Hypothalamus (tissue), 51 donors: Measurements from ENCODE around the gene CCR4.
"Not testable (repeated sequence)": the region's sequence is repeated elsewhere in the genome, so short reads cannot be mapped to it uniquely, and the experiment has no call there.

Source experiments
- DNase-seq, 51 donors: peaks; one replicate each; lab custom pipeline; 2025; lab: John Stamatoyannopoulos, UW

Gene CCR4

GRCh38 chr3:32950516-32950915 lies 928 bp upstream of the CCR4 start:
- DNase-seq, result no peak

GRCh38 chr3:32952369-32953077 lies 1.1 kb downstream of the CCR4 start:
- no peak for DNase-seq

DNA sequence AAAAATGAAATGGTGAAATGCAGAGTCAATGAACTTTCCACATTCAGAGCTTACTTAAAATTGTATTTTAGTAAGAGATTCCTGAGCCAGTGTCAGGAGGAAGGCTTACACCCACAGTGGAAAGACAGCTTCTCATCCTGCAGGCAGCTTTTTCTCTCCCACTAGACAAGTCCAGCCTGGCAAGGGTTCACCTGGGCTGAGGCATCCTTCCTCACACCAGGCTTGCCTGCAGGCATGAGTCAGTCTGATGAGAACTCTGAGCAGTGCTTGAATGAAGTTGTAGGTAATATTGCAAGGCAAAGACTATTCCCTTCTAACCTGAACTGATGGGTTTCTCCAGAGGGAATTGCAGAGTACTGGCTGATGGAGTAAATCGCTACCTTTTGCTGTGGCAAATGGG lies 3.1 kb downstream of the CCR4 start:
- no peak for DNase-seq

GRCh38 chr3:32956750-32957570 lies 5.5 kb downstream of the CCR4 start:
- no peak for DNase-seq

GRCh38 chr3:32958509-32958908 lies 7.1 kb downstream of the CCR4 start:
- DNase-seq, result no peak

DNA sequence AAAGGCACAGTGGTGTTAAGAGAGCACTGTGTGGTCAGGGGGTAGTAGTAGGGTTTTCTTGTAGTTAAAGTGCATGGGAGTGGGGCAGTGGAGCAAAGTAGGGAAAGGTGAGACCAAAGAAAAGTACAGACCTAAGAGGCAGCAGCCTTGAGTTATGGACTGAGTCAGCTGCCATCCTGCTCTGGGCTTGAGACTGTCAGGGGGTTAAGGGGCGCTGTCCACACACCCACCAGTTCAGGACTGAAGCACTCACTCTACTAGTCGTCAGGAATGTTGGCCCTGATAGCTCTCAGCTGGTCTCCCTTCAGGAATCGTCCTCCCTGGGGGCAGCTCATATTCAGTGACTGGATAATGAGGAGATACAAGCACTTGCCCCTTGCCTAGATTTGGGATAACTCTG lies 7.9 kb downstream of the CCR4 start:
- no peak for DNase-seq

GRCh38 chr3:32960404-32961170 lies 9.1 kb downstream of the CCR4 start:
- DNase-seq, result no peak

- DNase-seq, result no peak
Observed at GRCh38 chr3:32961189-32961715, 9.8 kb downstream of the CCR4 start.

GRCh38 chr3:32963871-32964270 lies 12.4 kb downstream of the CCR4 start:
- DNase-seq, result no peak

DNA sequence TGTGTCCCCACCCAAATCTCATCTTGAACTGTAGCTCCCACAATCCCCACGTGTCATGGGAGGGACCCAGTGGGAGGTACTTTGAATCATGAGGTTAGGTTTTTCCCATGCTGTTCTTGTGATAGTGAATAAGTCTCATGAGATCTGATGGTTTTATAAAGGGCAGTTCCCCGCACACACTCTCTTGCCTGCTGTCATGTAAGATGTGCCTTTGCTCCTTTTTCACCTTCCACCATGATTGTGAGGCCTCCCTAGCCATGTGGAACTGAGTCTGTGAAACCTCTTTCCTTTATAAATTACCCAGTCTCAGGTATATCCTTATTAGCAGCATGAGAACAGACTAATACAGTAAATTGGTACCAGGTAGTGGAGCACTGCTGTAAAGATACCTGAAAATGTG lies 13.3 kb downstream of the CCR4 start:
- DNase-seq, result not testable (repeated sequence)

- not testable (repeated sequence) for DNase-seq
Observed at GRCh38 chr3:32965617-32966213, 14.3 kb downstream of the CCR4 start.

DNA sequence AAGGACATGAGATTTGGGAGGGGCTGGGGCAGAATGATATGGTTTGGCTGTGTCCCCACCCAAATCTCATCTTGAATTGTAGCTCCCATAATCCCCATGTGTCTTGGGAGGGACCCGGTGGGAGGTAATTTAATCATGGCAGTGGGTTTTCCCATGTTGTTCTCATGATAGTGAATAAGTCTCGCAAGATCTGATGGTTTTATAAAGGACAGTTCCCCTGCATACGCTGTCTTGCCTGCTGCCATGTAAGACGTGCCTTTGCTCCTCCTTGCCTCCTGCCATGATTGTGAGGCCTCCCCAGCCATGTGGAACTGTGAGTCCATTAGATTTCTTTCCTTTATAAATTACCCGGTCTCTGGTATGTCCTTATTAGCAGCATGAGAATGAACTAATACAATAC lies 15.2 kb downstream of the CCR4 start:
- not testable (repeated sequence) for DNase-seq

GRCh38 chr3:32968166-32968919 lies 16.9 kb downstream of the CCR4 start:
- DNase-seq, result no peak

DNA sequence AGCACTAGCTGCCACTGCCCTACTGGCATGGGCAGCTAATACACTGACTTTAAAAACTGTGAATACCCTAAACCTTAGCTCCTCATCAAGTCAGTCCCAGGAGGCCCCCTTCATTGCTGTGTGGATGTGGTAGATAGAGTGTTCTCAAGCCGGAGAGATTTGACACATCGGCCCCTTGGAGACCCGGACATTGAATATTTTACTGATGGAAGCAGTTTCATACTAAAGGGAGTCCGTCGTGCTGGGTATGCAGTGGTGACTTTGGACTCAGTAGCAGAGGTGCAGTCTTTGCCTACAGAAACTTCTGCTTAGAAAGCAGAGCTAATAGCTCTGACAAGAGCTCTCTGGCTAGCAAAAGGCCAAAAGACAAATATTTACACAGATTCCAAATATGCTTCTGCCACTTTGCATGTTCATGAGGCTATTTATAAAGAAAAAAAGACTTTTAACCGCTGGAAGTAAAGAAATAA lies 17.5 kb downstream of the CCR4 start:
- no peak for DNase-seq

DNA sequence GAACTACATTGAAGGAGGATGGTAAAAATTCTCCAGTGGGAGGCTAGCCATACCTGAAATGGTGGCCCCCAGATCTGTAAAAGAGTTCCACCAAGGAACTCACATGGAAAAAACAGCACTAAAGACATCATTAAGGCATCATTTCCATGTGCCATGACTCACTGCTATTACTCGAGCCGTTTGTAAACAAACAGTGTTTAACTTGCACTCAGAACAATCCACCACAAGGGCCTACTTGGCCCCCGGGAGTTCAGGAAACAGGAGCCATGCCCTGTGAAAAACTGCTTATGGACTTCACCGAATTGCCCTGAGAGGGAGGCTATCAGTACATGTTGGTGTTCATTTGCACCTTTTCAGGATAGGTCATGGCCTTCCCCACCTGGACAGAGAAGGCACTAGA lies 18.2 kb downstream of the CCR4 start:
- no peak for DNase-seq

DNA sequence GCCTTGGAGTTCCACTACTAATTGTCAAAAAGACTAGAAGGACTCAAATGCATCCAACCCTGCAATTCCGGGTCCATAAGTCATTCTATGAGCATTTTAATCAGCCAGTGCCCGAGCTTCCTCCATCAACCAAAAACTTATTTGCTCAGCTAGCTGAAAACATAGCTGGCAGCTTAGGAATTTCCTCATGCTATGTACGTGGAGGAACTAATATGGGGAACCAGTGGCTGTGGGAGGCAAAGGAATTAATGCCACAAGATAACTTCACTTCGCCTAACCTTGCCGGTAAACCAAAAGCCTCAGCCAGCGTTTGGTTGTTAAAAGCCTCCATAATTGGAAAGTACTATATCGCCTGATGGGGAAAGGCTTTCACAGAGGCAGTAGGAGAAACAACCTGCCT lies 19.8 kb downstream of the CCR4 start:
- DNase-seq, result not testable (repeated sequence)

DNA sequence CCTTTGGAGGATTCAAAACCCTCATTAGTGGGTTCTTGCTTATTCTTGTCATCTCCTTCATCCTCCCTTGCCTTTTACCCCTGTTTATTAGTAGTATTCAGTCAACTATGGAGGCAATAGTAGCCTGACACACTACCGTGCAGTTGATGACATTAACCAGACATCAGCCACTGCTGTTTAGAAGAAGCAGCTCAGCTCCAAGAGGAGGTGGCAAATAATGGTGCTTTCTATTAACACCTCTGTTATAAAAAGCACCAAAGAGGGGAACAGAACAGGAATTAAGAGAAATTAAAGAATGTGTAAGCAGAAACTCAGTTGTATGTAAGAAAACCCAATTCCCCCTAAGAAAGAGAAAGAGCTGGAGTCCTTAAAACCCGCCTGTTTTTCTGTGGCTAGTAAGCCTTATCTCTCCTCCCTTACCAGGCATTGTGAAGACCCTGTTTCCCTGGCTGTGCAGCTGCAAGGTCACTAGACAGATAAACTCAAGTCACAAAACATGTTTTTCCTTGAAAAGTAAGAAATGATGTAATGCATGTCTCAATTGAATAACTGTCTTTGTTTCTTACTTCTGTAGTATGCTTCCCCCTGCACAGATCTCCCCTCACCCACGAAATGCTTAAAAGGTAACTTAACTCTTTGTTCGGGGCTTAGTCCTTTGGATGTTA lies 21.2 kb downstream of the CCR4 start:
- DNase-seq, result no peak

GRCh38 chr3:32973982-32974381 lies 22.5 kb downstream of the CCR4 start:
- DNase-seq, result no peak

DNA sequence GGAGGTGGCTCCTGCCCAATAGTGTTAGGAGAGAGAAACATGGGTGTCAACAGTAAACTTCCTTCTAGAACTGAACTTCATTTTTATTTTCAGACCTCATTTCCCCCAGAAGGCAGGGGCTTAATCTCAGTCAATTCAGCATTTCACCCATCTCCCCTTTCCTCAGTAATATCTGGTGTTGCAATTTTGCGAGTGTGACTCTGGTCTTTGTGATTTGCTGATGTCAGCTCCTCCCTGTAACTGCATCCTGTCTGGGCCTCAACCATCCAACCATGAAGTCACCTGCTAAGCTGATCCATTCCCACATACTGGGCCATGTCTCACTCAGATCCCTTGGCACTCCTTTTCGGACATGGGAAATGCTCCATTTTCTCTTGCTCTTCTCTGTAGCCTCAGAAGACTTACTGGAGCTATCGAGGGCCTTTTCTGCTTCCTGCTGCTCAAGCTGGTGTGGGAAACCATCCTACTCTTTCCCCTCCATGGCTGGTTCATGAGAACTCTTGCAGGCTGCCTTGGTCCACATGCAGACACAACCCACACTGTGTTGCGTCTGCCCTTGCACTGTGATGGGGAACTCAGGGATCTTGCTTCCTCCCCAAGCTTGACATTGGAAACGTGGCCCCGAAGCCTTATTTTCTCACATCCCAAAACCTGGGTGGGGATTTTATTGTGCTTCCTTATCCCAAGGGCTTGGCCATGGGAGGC lies 24.6 kb downstream of the CCR4 start:
- DNase-seq, result no peak
